GM19452 (cell line): ENCODE results near the gene PRXL2B.
A peak's percentile ranks its signal among the peaks of the same experiment; 100 is the strongest.

Experiments used
- ATAC-seq: cut with Tn5 transposase; IDR thresholded peaks from one replicate; pipeline ENCODE4 v1.9.1; 2021; ENCODE audit not compliant: unreplicated experiment

Gene PRXL2B

GRCh38 chr1:2584686-2585317, 1.8 kb upstream of the PRXL2B start:
- ATAC-seq: peak; percentile 7

GRCh38 chr1:2585318-2586092, 1.1 kb upstream of the PRXL2B start:
- peak; percentile 38 for ATAC-seq

DNA sequence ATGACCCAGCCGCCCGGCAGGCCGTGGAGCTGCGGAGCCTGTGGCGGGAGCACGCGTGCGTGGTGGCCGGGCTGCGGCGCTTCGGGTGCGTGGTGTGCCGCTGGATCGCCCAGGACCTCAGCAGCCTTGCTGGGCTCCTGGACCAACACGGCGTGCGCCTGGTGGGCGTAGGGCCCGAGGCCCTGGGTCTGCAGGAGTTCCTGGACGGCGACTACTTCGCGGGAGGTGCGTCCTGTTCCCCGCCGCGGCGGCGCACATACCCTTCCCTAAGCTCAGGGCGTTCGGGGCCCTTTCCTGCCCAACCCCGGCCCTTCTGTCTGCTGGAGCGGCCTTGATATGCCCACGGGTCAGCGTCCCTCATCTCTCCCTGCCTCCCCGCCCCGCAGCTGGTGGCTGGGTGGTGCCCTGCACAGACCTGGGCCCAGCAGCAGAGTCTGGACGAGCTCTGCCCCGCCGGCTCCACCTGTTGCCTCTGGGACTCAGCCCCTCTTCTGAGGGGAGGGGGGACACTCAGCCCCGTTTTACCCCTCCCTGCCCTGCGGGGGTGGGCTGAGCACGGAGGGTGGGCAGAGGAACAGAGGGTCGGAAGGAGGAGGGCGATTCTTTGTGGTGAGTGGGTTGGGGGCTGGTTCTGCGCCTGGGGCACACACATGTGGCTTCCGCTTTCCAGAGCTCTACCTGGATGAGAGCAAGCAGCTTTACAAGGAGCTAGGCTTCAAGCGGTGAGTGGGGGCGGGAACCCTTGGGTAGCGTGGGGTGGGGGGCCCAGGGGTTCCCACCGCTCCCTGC, 688 bp downstream of the PRXL2B start:
- ATAC-seq: peak; percentile 3

DNA sequence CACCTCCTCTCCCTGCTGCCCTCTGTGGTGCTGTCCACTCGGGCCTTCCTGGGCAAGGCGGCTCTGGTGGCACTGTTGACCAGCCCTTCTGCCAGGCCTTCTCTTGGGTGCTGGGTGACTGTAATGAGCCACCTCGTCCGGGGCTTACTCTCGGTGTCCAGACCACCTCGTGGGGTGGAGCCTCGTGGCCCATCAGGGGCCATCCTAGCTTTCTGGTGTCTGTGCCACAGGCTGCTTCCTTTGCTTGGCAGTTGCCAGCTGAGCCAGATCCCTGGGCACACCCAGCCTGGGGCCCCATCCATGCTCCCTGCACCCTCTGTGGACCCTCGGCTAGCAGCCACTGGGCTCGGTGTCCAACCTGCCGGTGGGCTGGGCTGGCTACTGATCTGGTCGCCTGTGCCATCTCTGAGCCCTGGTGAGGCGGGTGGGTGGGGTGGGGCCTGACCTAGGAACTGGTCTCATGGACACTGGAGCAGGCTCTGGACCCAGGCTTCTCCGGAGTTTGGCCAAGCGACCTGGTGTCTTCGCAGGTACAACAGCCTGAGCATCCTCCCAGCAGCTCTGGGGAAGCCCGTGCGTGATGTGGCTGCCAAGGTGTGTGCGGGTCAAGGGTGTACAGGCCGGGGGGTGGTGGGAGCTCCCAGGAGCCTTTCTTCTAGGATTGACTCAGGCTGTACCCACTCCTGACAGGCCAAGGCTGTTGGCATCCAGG, 1.4 kb downstream of the PRXL2B start:
- ATAC-seq: no peak

DNA sequence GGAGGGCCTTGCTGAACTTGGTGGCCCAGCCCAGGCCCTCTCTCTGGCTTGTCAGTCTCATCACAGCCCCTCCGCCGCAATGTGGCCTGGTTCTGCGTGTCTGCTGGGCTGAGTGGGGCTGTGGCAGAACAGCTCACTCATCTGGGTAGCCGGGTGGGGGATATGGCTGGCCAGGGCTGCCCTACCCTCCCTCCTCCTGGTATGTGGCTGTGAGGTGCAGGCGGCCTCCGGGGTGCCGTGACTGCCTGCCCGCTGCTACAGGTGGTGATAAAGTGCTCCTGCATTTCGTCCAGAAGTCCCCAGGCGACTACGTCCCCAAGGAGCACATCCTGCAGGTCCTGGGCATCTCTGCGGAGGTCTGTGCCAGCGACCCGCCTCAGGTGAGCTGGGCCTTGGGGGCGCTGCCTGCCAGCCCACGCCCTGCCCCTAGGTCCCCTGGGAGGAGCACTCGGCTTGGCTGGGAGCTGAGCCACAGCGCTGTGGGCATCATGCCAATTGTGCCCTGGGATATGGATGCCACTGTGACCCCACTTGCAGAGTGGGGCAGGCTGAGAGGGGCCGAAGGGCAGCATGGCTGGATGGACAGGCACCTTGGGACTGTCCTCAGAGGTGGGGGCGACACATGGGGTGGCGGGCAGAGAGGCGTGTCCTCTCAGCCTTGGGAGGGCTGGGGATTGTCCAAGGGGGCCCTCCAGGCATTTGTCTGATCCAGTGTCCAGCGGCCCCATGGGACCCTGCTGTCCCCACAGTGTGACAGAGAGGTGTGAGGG, 2.3 kb downstream of the PRXL2B start:
- ATAC-seq: no peak

- ATAC-seq: no peak
Observed at GRCh38 chr1:2589431-2590232, 3.1 kb downstream of the PRXL2B start.

- no peak for ATAC-seq
Observed at GRCh38 chr1:2590233-2591141, 3.9 kb downstream of the PRXL2B start.

- no peak for ATAC-seq
Observed at GRCh38 chr1:2591233-2591580, 4.6 kb downstream of the PRXL2B start.

- ATAC-seq: no peak
Observed at GRCh38 chr1:2591581-2592261, 5.1 kb downstream of the PRXL2B start.

DNA sequence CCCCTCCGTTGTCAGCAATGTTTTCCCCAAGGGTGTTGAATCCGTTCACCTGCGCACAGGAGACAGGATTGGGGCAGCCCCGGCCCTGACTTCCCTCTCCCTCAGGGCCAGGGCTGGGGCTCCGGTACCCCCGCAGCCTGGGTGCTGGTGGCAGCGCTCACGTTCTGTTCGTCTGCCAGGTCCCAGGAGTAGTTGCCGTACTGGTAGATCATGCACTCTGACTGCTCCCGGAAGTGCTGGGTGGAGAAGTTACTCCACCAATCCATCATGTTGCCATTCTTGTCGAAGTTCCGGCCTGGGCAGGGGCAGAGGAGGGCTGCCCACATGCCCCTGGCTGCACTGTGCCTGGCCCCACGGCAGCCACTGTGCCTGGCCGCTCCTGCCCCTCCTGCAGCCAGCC, 6.1 kb downstream of the PRXL2B start:
- ATAC-seq: no peak

GRCh38 chr1:2593251-2593878, 6.8 kb downstream of the PRXL2B start:
- ATAC-seq: no peak

DNA sequence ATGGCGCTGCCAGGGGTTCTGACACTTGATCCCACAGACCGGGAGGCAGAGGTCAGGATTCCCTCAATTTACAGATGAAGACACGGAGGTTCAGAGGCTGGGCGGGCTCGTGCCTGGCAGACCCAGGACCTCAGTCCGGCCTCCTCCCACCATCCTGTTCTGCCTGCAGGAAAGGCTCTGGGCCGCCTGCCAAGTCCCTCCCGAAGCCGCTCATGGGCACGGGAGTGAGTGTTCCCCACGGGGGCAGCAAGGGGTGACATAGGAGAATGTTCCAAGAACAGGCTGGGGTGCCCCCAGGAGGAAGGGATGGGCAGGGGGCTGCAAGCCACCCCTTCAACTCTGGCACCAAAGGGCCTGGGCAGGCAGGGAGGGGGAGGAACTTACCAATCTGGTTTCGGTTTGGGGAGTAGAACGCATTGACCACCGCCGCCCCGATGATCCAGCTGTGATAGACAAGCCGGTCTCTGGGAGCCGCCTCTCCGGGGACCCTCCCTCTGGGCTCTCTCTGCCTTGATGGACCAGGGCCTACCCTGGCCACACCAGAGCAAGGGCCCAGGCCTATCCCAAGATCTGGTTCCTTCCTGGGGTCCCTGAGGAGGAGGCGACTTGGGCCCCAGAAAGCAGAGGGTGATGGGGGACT, 7.5 kb downstream of the PRXL2B start:
- no peak for ATAC-seq

DNA sequence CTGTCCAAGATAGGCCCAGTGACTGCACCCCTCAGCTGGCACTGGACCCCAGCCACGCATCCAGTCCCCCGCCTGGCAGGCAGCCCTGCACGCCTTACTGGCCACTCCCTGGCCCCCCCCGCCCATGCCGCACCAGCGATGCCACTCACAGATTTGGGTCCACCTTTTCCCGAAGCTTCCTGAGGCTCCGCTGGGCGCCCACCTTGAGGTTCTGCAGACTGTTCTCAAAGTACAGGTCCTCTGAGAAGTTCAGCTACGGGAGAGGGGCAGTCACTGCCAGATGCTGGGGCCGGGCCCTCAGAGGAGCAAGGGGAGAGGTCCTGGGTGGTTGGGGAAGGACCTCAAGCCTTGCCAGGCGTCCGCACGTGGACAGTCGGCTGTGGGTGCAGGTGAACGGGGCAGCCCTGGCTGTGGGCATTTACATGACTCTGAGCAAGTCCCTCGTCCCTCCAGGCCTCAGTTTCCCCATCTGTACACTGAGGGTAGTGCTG, 8.1 kb downstream of the PRXL2B start:
- ATAC-seq: no peak

DNA sequence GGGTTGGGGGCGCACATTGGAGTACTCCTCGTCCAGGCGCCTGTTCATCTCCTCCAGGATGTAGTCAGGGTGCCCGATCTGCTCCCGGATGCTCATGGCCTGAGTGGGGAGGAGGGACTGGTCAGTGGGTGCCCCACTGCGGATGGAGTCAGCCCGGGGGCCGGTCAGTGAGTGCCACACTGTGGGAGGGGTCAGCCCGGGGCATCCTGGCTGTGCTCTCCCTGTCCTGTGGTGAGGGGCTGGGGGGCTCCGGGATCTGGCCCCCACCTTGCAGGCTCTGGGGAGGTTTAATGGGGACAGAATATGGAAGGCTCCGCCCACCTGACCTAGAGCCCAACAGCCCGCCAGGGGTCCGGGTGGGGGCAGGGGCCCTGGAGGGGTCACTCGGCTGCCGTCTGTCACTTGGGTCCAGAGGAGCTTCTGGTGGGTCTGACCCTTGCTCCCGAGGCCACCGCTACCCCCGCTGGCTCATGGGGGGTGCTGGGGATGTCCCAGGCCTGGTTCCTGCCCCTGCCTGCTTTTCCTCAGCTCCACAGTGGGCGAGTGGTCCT, 8.8 kb downstream of the PRXL2B start:
- no peak for ATAC-seq

GRCh38 chr1:2595812-2596529, 9.4 kb downstream of the PRXL2B start:
- no peak for ATAC-seq
